Heart right ventricle (tissue), 16 donors: ENCODE results near the gene MYO10. TPM values are rescaled to one million over a fixed set of nuclear protein-coding genes. Genes with fewer than 3 reads are reported as not detected.

ENCODE experiments used
- ATAC-seq, 8 donors: fragments of 200-7000 bp; cut with Tn5 transposase; one replicate each; pipeline ENCODE4 v1.9.1; 2020; ENCODE audit warnings: mild to moderate bottlenecking in 8 of 8, moderate library complexity in 8 of 8, moderate number of reproducible peaks in 1 of 8
- DNase-seq, 2 donors: peaks; one replicate each; pipeline ENCODE4 v3.0.0-alpha.2; 2020
- H3K27ac ChIP-seq, 10 donors: fragments of 200-600 bp; sonication (generic) in 2 of 10; one replicate each; pipeline versions ENCODE4 v1.5.0 to v1.8.0; 2020 to 2022; ENCODE audit warnings: mild to moderate bottlenecking in 3 of 10
- H3K27me3 ChIP-seq, 7 donors: fragments of 200-600 bp; one replicate each; pipeline ENCODE4 v1.8.0; 2021 to 2022; ENCODE audit warnings: mild to moderate bottlenecking in 2 of 7
- H3K36me3 ChIP-seq, 9 donors: fragments of 200-600 bp; sonication (generic) in 1 of 9; one replicate each; pipeline versions ENCODE4 v1.5.0 to v1.8.0; 2020 to 2022; ENCODE audit warnings: mild to moderate bottlenecking in 2 of 9
- H3K4me1 ChIP-seq, 9 donors: fragments of 200-600 bp; sonication (generic) in 1 of 9; one replicate each; pipeline versions ENCODE4 v1.5.0 to v1.8.0; 2020 to 2022; ENCODE audit warnings: mild to moderate bottlenecking in 4 of 9
- H3K4me3 ChIP-seq, 10 donors: fragments of 200-600 bp; sonication (generic) in 2 of 10; one replicate each; pipeline versions ENCODE4 v1.5.0 to v1.8.0; 2020 to 2022; ENCODE audit warnings: mild to moderate bottlenecking in 7 of 10, moderate library complexity in 2 of 10
- H3K9me3 ChIP-seq, 11 donors: fragments of 200-600 bp in 10 of 11; sonication (generic) in 2 of 11; one replicate each; pipeline versions ENCODE4 v1.5.0 to v1.8.0; 2013 to 2022; ENCODE audit warnings: mild to moderate bottlenecking in 2 of 11, control low read depth in 1 of 11, moderate library complexity in 1 of 11
- CTCF ChIP-seq, 9 donors: fragments of 200-600 bp; sonication (generic) in 2 of 9; IDR thresholded peaks; one replicate each; pipeline versions ENCODE4 v1.5.0 to v1.8.0; 2021 to 2022; ENCODE audit warnings: antibody characterized with exemption in 9 of 9, mild to moderate bottlenecking in 5 of 9, moderate library complexity in 1 of 9
- WGBS, 2 donors: extraction: QIAGEN DNeasy Blood & Tissue Kit; methylation state at CpG; one replicate each; pipeline ENCODE4 v1.1.7; 2013; ENCODE audit warnings: inconsistent platforms in 1 of 2; 5-methylcytosine and 5-hydroxymethylcytosine counted together
- intact Hi-C, 10 donors: fragments of 100-400 bp; cut with DNase I; formaldehyde crosslinking; loops; one replicate each; pipeline versions ENCODE4 v1.11.1 to v1.14.2; 2022
- polyA plus RNA-seq, 2 donors: library from polyadenylated mRNA; stranded (reverse); fragments of 200-250 nt; gene quantifications; one replicate each; pipeline ENCODE4 v1.2.3, GENCODE V29; 2013
- total RNA-seq, 10 donors: library from RNA; stranded (reverse); fragmentation: NEBNext Ultra II Directional in 3 of 10; extraction: Animal tissue kit (Norgen Biotek cat#: 25700) in 3 of 10; gene quantifications; one replicate each; pipeline versions ENCODE4 v1.2.1 to v1.2.4, GENCODE V29; 2021 to 2023
- donor health status: Arrhythmogenic right ventricular cardiomyopathy.
- donor health status: ischemic (EF 13 %, LVEDD 7.1; RV severe dilation, severe dysfunction).
- donor health status: healthy with polysubstance abuse.
- donor health status: DM: no; HTN: yes; CAD: no.
- donor health status: DM: no; HTN: no; CAD: no.
- donor health status: ischemic (EF 25% LVEDD 6.9; RV normal size, moderate dysfunction).
- donor health status: ischemic (EF 25% LVEDD 5.7; RV mildly dilated, moderate dysfunction).
- donor health status: healthy.
- donor health status: DM: yes; HTN: yes; CAD: no.
- donor health status: Ischemic cardiomyopathy.
- donor health status: ischemic (EF 35%, LVEDD 5.7; RV mildly dilated, moderate dysfunction).
- donor health status: nonischemic (EF 11% LVEDD 7.7; RV severe dilation, severe dysfunction).
- donor health status: DM: yes; HTN: yes; CAD: no.
- donor health status: PGD.
- donor health status: ischemic (EF 29% LVEDD 5.4; RV normal size, mild dysfunction).
- donor health status: nonischemic (EF 23%, LVEDD 6.1; RV moderate dilation, normal function).

Gene MYO10
- total and polyA plus RNA-seq, 12 donors = 1.2 to 8.2 (median 4.6) TPM

DNA sequence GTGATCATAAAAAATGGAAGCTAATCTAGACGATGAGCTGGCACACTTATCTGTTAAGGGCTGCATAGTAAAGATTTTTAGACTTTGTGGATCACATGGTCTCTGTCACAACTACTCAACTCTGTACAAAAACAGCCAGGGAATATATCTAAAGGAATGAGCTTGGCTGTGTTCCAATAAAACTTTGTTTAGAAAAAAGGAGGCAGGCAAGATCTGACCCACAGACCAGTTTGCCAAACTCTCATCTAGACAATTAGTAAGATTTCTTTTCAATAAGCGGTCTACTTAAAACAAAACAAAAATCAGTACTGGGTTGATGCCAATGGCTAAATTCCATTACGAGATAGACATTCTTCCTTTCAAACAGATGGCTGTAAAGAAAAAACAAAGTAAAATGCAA is 266.3 kb downstream of the MYO10 start:
- no peak for TF ChIP-seq CTCF (IDR thresholded peaks at IDR 0.05)
- WGBS, 2 donors = 31 to 39% methylated on average over 3 of the region's 3 CpGs
- ATAC-seq = no peak
- intact Hi-C loops = loop anchor here in 8 of 10 donors (5.0 to 10.0 kb wide), 9 partner anchors 42 to 325 kb away; partner anchors contain the start of gene ZNF622 (in 2 of the 8)
- Histone ChIP-seq H3K27me3 (no peaks in the 10 kb centered on the region), H3K4me3 (no peak overlapping the region), H3K36me3 (peaks cover 0 to 79% (median 0%) of the 10 kb centered on the region in 9 donors), H3K27ac (no peak overlapping the region), H3K9me3 (no peaks in the 10 kb centered on the region), H3K4me1 (peaks cover 0 to 45% (median 26%) of the 10 kb centered on the region in 9 donors)
- no peak for DNase-seq

GRCh38 chr5:16668631-16669030 is 267.5 kb downstream of the MYO10 start:
- intact Hi-C loops = loop anchor here in 8 of 10 donors (5.0 to 10.0 kb wide), 9 partner anchors 41 to 324 kb away; partner anchors contain the start of gene ZNF622 (in 2 of the 8)
- no peaks in the 10 kb centered on the region for H3K27me3 ChIP-seq
- no peak overlapping the region for H3K4me3 ChIP-seq
- H3K9me3 ChIP-seq = no peaks in the 10 kb centered on the region
- peaks cover 0 to 74% (median 0%) of the 10 kb centered on the region in 9 donors for H3K36me3 ChIP-seq
- WGBS, 2 donors = 77 to 83% methylated on average over 6 of the region's 6 CpGs
- no peak overlapping the region for H3K27ac ChIP-seq
- DNase-seq = no peak
- ATAC-seq = no peak
- TF ChIP-seq CTCF (IDR thresholded peaks at IDR 0.05) = no peak
- peaks cover 0 to 46% (median 26%) of the 10 kb centered on the region in 9 donors for H3K4me1 ChIP-seq

DNA sequence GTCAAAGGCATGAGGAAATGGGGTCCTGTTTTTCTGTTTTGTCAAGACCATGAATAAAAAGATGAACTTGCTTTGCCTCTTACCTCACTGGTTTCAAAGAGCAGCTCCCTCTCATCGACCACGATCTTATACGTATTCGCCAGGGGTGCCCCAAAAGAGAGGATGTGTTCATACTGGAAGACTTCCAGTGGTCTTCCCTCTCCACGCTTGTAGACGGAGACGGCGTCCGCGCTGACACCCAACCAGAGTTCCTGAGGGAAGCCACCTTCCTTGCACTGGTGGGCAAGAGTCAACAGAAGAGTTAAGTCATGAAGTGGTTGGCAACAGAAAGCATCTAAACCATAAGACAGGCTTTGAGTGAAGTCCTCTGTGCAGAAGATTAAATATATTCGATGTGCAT is 267.9 kb downstream of the MYO10 start:
- no peak overlapping the region for H3K4me3 ChIP-seq
- H3K27ac ChIP-seq = no peak overlapping the region
- H3K4me1 ChIP-seq = peaks cover 0 to 44% (median 26%) of the 10 kb centered on the region in 9 donors
- intact Hi-C loops = loop anchor here in 8 of 10 donors (5.0 to 10.0 kb wide), 9 partner anchors 41 to 323 kb away; partner anchors contain the start of gene ZNF622 (in 2 of the 8)
- H3K27me3 ChIP-seq = no peaks in the 10 kb centered on the region
- ATAC-seq (no peak), DNase-seq (no peak)
- no peak for TF ChIP-seq CTCF (IDR thresholded peaks at IDR 0.05)
- no peaks in the 10 kb centered on the region for H3K9me3 ChIP-seq
- WGBS, 2 donors = 95 to 97% methylated on average over 11 of the region's 11 CpGs
- H3K36me3 ChIP-seq = peaks cover 0 to 70% (median 0%) of the 10 kb centered on the region in 9 donors

GRCh38 chr5:16666883-16667398 is 269.1 kb downstream of the MYO10 start:
- Histone ChIP-seq H3K9me3 (no peaks in the 10 kb centered on the region), H3K36me3 (peaks cover 0 to 57% (median 0%) of the 10 kb centered on the region in 9 donors), H3K4me1 (peaks cover 0 to 44% (median 26%) of the 10 kb centered on the region in 9 donors), H3K27ac (peak overlapping the region in 8 of 10 donors; percentile 23 to 74 (median 52)), H3K27me3 (no peaks in the 10 kb centered on the region), H3K4me3 (peak overlapping the region in 3 of 10 donors; percentile 11 to 17 (median 15))
- whole genome bisulfite sequencing, 2 donors = 13 to 15% methylated on average over 11 of the region's 11 CpGs
- peak; percentile 58 to 60 for DNase-seq
- ATAC-seq = peak; percentile 73 to 91 (median 80)
- peak; percentile 19 to 62 (median 45) for TF ChIP-seq CTCF (IDR thresholded peaks at IDR 0.05)
- intact Hi-C loops = loop anchor here in 8 of 10 donors (2.0 to 10.0 kb wide), 10 partner anchors 40 to 322 kb away; partner anchors contain the start of gene ZNF622 (in 3 of the 8)
